HEK293T (cell line): ENCODE results near the gene RABL3.

ENCODE experiments used
- CTCF ChIA-PET: fragments of 350-600 bp; formaldehyde crosslinking; extraction: SDS; loops from one replicate; lab custom pipeline; 2021; ENCODE audit warnings: antibody characterized with exemption, inconsistent platforms; lab: Yijun Ruan, JAX
- POLR2A ChIA-PET: fragments of 350-600 bp; formaldehyde crosslinking; extraction: SDS; loops from one replicate; lab custom pipeline; 2020; ENCODE audit warnings: antibody characterized with exemption, inconsistent platforms; lab: Yijun Ruan, JAX
- DNase-seq: peaks from one replicate; pipeline ENCODE4 v3.0.0; 2012; ENCODE audit warnings: mixed read lengths; ENCODE audit errors: extremely low spot score
- ARNT ChIP-seq: fragments of 450-650 bp; IDR thresholded peaks from 2 replicates; pipeline ENCODE4 v1.6.1; 2017; ENCODE audit warnings: mild to moderate bottlenecking
- BHLHE40 ChIP-seq: fragments of 450-650 bp; IDR thresholded peaks from 2 replicates; pipeline ENCODE4 v1.6.1; 2016; ENCODE audit warnings: mild to moderate bottlenecking, moderate library complexity, borderline replicate concordance
- CTBP1 ChIP-seq: fragments of 450-650 bp; IDR thresholded peaks from 2 replicates; pipeline ENCODE4 v1.6.1; 2016; ENCODE audit warnings: borderline replicate concordance
- ELF4 ChIP-seq: fragments of 450-650 bp; IDR thresholded peaks from 2 replicates; pipeline ENCODE4 v1.6.1; 2017; ENCODE audit warnings: antibody characterized with exemption
- FOXA1 ChIP-seq: fragments of 450-650 bp; IDR thresholded peaks from 2 replicates; pipeline ENCODE4 v1.6.1; 2016; ENCODE audit warnings: mild to moderate bottlenecking
- FOXK2 ChIP-seq: fragments of 450-650 bp; IDR thresholded peaks from 2 replicates; pipeline ENCODE4 v1.6.1; 2016; ENCODE audit warnings: mild to moderate bottlenecking
- FOXM1 ChIP-seq: fragments of 450-650 bp; IDR thresholded peaks from 2 replicates; pipeline ENCODE4 v1.6.1; 2017; ENCODE audit warnings: mild to moderate bottlenecking, borderline replicate concordance
- HDGF ChIP-seq: fragments of 450-650 bp; IDR thresholded peaks from 2 replicates; pipeline ENCODE4 v1.6.1; 2017; ENCODE audit warnings: antibody characterized with exemption, borderline replicate concordance
- L3MBTL2 ChIP-seq: fragments of 450-650 bp; conservative IDR thresholded peaks from 2 replicates; pipeline ENCODE4 v1.6.1; 2016; ENCODE audit warnings: mild to moderate bottlenecking
- LEF1 ChIP-seq: fragments of 450-650 bp; IDR thresholded peaks from 2 replicates; pipeline ENCODE4 v1.6.1; 2017; ENCODE audit warnings: mild to moderate bottlenecking, borderline replicate concordance
- NFRKB ChIP-seq: fragments of 450-650 bp; IDR thresholded peaks from 2 replicates; pipeline ENCODE4 v1.6.1; 2016; ENCODE audit warnings: mild to moderate bottlenecking, moderate library complexity
- SP1 ChIP-seq: fragments of 450-650 bp; IDR thresholded peaks from 2 replicates; pipeline ENCODE4 v1.6.1; 2017
- SUZ12 ChIP-seq: fragments of 450-650 bp; IDR thresholded peaks from 2 replicates; pipeline ENCODE4 v1.6.1; 2016; ENCODE audit warnings: mild to moderate bottlenecking
- TARDBP ChIP-seq: fragments of 450-650 bp; IDR thresholded peaks from 2 replicates; pipeline ENCODE4 v1.6.1; 2016
- ZNF384 ChIP-seq: fragments of 450-650 bp; IDR thresholded peaks from 2 replicates; pipeline ENCODE4 v1.6.1; 2016
- TF ChIP-seq, protein P1 (sequence below): fragments of 450-650 bp; IDR thresholded peaks from 2 replicates; pipeline ENCODE4 v1.6.1; 2016

The RABL3 gene

DNA sequence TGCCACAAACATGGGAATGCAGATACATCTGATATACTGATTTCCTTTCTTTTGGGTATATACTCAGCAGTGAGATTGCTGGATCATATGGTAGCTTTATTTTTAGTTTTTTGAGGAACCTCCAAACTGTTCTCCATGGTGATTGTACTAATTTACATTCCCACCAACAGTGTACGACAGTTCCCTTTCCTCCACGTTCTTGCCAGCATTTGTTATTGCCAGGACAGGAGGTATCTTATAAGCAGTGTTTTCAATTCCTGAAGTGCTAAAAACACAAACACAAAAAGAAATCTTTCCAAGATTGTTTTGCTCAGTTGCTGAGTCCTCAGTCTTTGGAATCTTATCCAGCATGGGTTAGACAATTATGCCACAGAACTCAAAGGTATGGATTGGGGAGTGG, 13.7 kb upstream of the RABL3 start:
- POLR2A ChIA-PET: no interaction called here
- CTCF ChIA-PET: no interaction called here
- TF ChIP-seq FOXM1: no peak
- no peak for TF ChIP-seq ARNT
- TF ChIP-seq FOXK2: no peak
- TF ChIP-seq LEF1: no peak
- no peak for TF ChIP-seq SP1
- DNase-seq: no peak

DNA sequence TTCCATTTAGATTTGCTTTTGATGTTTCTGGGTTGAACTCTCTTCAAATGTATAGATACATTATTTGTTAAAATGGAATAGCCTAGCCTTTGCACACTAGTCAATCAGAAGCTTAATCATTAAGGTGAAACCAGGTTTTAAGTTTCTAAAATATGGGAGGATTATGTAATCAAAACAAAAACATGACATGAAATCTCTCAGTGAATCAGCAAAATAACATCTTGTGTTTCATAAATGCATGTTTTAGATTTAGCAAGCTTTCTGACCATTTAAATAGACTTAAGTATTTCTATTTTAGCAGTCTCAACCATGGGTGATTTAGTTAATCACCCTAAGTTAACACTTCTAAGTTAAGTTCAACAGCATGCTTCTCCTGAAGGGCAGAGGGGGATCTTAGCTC, 11.5 kb upstream of the RABL3 start:
- ChIA-PET POLR2A (no interaction called here), CTCF (no interaction called here)
- DNase-seq: no peak
- no peak for TF ChIP-seq ARNT
- no peak for TF ChIP-seq CTBP1
- TF ChIP-seq BHLHE40: no peak
- TF ChIP-seq FOXA1: no peak
- no peak for TF ChIP-seq SUZ12
- TF ChIP-seq, protein P1, sequence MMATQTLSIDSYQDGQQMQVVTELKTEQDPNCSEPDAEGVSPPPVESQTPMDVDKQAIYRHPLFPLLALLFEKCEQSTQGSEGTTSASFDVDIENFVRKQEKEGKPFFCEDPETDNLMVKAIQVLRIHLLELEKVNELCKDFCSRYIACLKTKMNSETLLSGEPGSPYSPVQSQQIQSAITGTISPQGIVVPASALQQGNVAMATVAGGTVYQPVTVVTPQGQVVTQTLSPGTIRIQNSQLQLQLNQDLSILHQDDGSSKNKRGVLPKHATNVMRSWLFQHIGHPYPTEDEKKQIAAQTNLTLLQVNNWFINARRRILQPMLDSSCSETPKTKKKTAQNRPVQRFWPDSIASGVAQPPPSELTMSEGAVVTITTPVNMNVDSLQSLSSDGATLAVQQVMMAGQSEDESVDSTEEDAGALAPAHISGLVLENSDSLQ: no peak
- TF ChIP-seq NFRKB: no peak
- TF ChIP-seq LEF1: no peak
- no peak for TF ChIP-seq TARDBP
- no peak for TF ChIP-seq SP1
- no peak for TF ChIP-seq ZNF384
- no peak for TF ChIP-seq FOXM1
- TF ChIP-seq L3MBTL2: no peak
- no peak for TF ChIP-seq ELF4
- TF ChIP-seq FOXK2: no peak
- TF ChIP-seq HDGF: no peak

DNA sequence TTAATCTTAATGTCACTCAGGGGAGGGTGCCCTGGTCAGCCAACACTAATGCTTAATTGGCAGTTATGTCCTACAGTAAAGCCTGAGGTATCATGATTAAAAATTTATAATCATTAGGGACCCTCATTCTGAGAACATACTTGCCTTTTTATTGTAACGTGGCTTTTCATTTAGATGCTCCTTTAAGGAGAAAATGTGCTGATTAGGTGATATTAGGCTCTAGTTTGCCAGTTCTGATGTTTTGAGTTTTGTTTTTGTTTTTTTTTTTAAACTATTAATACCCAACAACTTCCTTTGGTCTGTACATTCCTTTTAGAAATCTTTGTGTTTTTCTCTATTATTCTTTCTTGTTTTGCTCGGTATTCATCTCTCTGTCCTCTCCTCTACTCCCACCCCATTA, 10.5 kb upstream of the RABL3 start:
- CTCF ChIA-PET: no interaction called here
- TF ChIP-seq FOXK2 (no peak), ARNT (no peak), SUZ12 (no peak), ELF4 (no peak), L3MBTL2 (no peak), LEF1 (no peak), FOXM1 (no peak), NFRKB (no peak), TARDBP (no peak), SP1 (no peak), FOXA1 (no peak)
- TF ChIP-seq, protein P1: no peak
- POLR2A ChIA-PET: no interaction called here
- DNase-seq: no peak

DNA sequence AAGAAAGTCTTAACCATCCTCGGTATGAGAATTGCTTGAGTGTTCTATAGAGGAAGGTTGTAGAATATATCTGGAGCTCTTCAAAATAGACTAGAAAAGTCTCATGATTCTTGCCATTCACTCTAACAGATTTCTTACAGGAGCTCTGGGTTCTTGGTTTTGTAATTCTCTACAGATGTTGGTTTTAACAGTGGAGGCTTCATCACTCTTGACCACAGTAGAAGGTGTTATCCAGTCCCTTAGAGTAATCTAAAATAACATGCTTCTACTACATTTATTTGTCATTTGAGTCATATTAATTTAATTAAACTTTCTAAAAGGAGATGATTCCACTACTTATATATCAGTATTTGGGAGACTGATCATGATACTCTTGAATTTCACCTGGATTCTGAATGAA, 9.9 kb upstream of the RABL3 start:
- ChIA-PET POLR2A (no interaction called here), CTCF (no interaction called here)
- TF ChIP-seq FOXK2 (no peak), FOXA1 (no peak), TARDBP (no peak), ARNT (no peak)
- DNase-seq: no peak

DNA sequence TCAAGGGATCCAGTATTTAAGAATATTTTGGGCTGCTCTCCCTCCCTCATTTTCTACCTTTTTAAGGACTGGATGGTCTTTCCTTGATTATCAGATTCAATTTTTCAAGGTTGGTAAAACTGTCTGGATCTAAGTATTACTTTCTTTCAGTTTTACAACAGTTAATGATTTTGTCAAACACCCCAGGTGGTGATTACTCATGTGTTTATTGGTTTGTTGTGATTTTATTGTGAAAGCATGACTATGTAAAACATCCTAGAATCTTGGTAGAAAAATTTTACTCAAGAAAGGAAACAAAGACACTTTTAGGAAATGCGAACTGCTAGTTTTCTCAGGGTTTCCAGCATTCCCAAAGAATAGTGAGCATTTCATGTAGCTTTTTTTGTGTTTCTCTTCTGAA, 7.5 kb upstream of the RABL3 start:
- TF ChIP-seq NFRKB: no peak
- no peak for TF ChIP-seq ZNF384
- no peak for TF ChIP-seq SP1
- TF ChIP-seq SUZ12: no peak
- no peak for TF ChIP-seq L3MBTL2
- TF ChIP-seq, protein P1: no peak
- TF ChIP-seq TARDBP: no peak
- TF ChIP-seq FOXM1: no peak
- TF ChIP-seq ARNT: no peak
- TF ChIP-seq CTBP1: no peak
- TF ChIP-seq FOXK2: no peak
- no peak for TF ChIP-seq FOXA1
- no peak for TF ChIP-seq LEF1
- no peak for TF ChIP-seq BHLHE40
- no peak for TF ChIP-seq ELF4
- TF ChIP-seq HDGF: no peak
- POLR2A ChIA-PET: no interaction called here
- CTCF ChIA-PET: no interaction called here
- no peak for DNase-seq

DNA sequence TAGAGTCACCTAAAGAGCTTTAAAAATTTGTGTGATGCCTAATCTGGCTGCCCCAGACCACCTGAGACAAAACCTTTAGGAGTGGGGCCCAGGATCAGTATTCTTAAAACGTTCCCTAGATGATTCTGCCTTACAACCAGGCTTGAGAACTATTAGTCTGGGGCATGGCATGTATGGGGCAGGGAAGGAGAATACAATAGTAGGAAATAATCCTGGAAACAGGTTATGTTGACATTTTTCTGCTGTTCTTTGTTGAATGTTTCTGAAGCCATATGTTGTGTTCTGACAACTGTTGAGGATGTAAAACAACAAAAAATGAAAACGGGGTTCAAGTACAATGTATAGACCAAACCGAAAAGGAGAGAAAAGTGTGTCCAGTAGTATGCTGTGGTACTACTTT, 3.1 kb upstream of the RABL3 start:
- DNase-seq: no peak
- ChIA-PET CTCF (no interaction called here), POLR2A (no interaction called here)
- TF ChIP-seq BHLHE40: no peak
- no peak for TF ChIP-seq ZNF384
- TF ChIP-seq ELF4: no peak
- no peak for TF ChIP-seq FOXK2
- no peak for TF ChIP-seq SUZ12
- TF ChIP-seq ARNT: no peak
- no peak for TF ChIP-seq TARDBP

DNA sequence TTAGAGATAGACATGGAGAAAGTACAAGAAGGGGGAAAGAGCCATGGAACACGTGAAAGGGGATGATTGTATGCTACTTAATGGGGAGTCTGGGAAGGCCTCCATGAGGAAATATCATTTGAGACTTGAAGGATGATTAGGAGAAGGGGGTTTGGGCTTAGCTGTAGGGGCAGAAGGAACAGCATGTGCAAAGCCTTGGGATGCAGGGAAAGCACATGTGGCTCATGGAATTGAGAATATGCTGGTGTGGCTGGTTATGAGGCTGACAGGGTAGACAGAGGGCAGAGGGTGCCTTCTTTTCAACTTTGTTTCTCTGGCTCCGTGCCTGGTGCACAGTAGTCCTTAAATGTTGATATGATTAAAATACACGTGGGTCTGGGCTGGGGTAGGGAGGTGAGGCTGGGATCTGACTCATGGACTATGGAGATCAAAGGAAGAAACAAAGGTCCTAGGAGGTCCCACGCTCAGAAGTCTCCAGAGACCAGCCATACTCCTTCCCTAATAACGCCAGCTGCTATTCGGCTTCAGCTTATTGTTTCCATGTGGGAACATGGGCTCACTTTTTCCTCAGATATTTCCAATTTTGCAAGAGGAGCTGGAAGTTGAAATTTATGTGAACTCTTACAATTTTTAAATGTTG, 1.4 kb upstream of the RABL3 start:
- TF ChIP-seq, protein P1: no peak
- TF ChIP-seq FOXM1 (no peak), NFRKB (no peak), LEF1 (no peak), ELF4 (no peak), HDGF (no peak), ARNT (no peak), ZNF384 (no peak), CTBP1 (no peak), SUZ12 (no peak), TARDBP (no peak), FOXA1 (no peak), FOXK2 (no peak), SP1 (no peak), BHLHE40 (no peak), L3MBTL2 (no peak)
- CTCF ChIA-PET: no interaction called here
- no peak for DNase-seq
- POLR2A ChIA-PET: no interaction called here
